GM12801 (cell line): ENCODE data around the gene CD248.

Experiments
- TF ChIP-seq, protein P1 (sequence below): IDR thresholded peaks from one replicate; pipeline ENCODE4 v1.5.1; 2011; ENCODE audit warnings: control low read depth; ENCODE audit not compliant: insufficient read length; ENCODE audit errors: extremely low read depth

CD248 gene

DNA sequence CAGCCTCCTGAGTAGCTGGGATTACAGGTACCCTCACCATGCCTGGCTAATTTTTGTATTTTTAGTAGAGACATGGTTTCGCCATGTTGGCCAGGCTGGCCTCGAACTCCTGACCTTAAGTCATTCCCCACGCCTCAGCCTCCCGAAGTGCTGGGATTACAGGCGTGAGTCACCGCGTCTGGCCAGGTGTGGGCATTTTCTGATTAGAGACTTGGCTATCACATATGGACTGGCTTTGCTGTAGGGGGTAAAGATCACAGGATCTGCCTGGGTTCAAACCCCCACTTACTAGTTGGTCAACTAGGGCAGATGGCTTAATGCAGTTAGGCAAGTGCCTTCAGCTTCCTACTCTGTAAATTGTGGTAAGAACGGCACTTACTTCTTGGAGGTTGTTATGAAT is 6.5 kb downstream of the CD248 start:
- TF ChIP-seq, protein P1, sequence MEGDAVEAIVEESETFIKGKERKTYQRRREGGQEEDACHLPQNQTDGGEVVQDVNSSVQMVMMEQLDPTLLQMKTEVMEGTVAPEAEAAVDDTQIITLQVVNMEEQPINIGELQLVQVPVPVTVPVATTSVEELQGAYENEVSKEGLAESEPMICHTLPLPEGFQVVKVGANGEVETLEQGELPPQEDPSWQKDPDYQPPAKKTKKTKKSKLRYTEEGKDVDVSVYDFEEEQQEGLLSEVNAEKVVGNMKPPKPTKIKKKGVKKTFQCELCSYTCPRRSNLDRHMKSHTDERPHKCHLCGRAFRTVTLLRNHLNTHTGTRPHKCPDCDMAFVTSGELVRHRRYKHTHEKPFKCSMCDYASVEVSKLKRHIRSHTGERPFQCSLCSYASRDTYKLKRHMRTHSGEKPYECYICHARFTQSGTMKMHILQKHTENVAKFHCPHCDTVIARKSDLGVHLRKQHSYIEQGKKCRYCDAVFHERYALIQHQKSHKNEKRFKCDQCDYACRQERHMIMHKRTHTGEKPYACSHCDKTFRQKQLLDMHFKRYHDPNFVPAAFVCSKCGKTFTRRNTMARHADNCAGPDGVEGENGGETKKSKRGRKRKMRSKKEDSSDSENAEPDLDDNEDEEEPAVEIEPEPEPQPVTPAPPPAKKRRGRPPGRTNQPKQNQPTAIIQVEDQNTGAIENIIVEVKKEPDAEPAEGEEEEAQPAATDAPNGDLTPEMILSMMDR = no peak

DNA sequence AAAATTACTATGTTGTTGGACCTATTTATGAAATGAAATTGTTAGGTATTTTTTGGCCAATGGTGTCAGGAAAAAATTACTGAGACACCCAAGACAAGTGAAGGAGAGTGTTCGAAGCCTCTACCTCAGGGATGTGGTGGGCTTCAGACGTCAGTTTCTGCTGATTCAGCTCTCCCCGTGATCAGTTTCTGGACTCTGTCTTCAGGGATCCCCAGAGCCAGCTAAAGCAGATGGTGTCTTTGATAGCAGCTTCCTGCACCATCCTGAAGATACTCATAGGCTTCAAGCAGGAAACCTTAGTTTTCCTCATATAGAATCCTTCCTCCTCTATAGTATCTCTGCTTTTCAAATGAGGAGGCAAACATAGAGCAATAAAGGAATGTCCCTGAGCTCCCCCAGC is 7.4 kb downstream of the CD248 start:
- TF ChIP-seq, protein P1 = no peak

DNA sequence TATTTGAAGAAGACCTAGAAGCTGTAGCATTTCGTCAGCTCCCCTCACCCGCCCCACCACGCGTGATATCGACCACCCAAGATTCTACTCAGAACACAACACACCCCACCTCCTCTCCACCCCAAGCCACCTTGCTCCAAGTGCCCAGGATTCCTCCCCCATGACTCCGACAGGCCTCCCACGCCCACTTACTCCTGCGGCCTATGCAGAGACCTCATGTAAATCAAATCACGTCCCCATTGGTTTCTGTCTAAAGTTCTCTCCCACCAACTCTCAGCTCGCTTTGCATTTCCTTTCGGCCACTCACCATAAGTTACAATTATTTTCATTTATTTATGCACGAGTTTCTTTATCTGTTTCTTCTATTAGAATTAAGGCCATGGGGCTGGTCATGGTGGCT is 14.2 kb downstream of the CD248 start:
- TF ChIP-seq, protein P1 = no peak

DNA sequence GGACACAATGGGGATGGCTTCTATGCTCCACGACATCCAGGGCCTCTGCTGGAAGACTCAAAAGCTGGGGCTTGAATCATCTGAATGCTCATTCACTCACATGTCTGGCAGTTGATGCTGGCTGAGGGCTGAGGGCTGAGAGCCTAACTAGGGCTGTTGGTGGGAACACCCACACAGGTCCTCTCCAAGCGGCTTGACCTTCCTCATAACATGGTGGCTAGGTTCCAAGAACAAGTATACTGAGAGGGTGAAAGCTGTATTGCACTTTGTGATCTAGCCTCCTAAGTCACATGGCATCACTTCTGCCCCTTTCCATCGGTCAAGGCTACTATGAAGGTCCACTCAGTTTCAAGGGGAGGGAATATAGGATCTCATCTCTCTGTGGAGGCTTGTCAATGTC is 17.7 kb downstream of the CD248 start:
- TF ChIP-seq, protein P1 = no peak

DNA sequence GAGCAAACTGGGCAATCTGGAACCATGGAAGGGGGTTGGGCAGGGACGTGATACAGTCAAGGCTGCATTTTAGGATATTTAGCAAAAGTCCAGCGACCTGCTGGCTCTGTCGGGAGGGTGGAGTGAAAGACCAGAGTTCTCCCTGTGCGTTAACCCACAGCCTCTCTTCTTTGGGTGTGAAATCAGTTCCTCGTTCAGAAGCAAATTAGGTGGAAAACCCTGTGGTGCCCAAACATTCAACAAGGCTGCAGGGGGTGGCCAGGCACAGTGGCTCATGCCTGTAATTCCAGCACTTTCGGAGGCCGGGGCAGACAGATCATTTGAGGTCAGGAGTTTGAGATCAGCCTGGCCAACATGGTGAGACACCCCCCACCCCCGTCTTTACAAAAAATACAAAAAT is 19.2 kb downstream of the CD248 start:
- TF ChIP-seq, protein P1 = no peak

DNA sequence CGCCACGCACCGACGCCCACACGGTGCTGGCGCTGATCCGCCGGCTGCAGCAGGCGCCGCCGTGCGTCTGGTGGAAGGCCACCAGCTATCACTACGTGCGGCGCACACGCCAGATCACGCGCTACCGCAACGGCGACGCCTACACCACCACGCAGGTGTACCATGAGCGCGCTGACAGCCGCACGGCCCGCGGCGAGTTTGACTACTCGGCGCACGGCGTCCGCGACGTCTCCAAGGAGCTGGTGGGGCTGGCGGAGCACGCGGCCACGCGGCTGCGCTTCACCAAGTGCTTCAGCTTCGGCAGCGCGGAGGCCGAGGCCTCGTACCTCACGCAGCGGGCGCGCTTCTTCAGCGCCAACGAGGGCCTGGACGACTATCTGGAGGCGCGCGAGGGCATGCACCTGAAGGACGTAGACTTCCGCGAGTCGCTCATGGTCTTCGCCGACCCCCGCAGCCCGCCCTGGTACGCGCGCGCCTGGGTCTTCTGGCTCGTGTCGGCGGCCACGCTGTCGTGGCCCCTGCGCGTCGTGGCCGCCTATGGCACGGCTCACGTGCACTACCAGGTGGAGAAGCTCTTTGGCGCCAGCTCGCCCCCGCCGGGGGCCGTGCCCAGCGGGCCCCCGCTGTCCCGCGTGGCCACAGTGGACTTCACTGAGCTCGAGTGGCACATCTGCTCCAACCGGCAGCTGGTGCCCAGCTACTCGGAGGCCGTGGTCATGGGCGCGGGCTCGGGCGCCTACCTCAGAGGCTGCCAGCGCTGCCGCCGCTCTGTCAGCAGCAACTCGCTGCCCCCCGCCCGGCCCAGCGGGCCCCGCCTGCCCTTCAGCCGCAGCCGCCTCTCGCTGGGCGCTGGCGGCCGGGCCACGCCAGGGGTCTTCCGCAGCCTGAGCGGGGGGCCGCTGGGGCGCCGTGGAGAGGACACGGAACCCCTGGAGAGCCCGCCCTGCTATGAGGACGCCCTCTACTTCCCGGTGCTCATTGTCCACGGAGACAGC is 21.9 kb downstream of the CD248 start:
- TF ChIP-seq, protein P1 = no peak

DNA sequence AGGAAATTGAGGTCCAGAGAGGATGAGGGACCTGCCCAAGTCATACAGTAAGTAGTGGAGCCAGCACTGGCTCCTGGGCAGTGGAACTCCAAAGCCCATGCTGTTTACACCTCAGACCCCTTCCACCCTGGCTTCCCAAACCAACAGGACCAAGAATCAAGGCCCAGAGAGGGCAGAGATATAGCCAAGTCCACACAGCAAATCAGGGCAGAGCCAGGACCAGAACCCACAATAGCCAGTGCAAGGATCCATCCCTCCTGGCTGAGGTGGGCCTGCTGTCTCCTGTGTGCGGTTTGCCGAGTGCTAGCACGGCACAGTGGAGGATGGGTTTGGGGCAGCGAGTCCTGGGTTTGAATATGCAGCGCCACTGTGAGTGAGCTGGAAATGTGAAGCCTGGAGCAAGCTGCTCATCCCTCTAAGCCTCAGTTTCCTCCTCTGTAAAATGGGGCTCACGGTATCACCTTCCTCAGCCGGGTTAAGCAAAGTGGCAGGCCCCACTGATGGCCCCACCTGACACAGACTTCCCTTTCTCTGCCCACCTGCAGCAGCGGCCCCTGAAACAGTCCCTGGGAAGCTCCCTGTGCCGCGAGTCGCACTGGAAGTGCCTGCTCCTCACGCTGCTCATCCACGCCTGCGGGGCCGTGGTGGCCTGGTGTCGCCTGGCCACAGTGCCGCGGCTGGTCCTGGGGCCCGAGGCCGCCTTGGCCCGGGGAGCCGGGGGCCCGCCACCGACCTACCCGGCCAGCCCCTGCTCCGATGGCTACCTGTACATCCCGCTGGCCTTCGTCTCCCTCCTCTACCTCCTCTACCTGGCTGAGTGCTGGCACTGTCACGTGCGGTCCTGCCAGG is 22.8 kb downstream of the CD248 start:
- TF ChIP-seq, protein P1 = no peak
